GM19238 (cell line): ENCODE results near the gene GSN.

ENCODE experiments used
- DNase-seq: peaks from one replicate; pipeline ENCODE4 v3.0.0; 2011; ENCODE audit warnings: low spot score; ENCODE audit not compliant: insufficient read length

The GSN gene

DNA sequence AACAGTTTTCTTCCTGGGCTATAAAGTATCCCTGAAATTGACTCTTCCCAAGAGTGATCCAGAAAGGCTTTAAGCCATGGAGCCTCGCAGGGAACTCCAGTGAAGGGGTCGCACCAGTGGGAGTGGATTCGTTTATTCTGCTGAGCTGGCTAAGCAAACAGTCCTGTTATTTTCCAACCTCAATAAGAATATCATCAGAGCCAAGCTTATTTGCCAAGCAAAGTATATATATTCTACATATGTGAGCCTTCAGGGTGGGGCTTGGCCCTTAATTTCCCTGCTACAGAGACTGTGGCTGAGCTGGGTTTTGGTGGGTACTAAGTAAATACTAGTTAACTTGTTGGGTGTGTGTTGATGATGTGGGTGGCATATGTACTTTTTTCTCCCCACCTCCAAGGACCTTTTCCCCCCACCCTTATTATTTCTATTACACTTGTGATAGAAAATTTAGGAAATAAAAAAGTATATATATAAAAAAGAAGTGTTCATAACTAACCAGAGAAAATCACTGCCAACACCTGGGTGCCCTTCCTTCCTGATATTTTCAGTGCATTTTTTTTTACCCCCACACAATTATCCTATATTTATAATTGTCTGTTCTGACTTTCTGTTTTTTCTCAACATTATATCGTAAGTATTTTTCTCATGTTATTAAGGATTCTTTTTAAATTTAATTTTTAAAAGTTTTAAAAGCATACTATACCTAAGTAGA lies 5.3 kb downstream of the GSN start:
- no peak for DNase-seq

- DNase-seq: no peak
These were observed 6.9 kb downstream of the GSN start for GRCh38 chr9:121274851-121275250.

- DNase-seq: no peak
These were observed 8.1 kb downstream of the GSN start for GRCh38 chr9:121275781-121276658.

GRCh38 chr9:121277026-121277425 lies 9.1 kb downstream of the GSN start:
- no peak for DNase-seq

- no peak for DNase-seq
These were observed 9.7 kb downstream of the GSN start for GRCh38 chr9:121277518-121278295.

DNA sequence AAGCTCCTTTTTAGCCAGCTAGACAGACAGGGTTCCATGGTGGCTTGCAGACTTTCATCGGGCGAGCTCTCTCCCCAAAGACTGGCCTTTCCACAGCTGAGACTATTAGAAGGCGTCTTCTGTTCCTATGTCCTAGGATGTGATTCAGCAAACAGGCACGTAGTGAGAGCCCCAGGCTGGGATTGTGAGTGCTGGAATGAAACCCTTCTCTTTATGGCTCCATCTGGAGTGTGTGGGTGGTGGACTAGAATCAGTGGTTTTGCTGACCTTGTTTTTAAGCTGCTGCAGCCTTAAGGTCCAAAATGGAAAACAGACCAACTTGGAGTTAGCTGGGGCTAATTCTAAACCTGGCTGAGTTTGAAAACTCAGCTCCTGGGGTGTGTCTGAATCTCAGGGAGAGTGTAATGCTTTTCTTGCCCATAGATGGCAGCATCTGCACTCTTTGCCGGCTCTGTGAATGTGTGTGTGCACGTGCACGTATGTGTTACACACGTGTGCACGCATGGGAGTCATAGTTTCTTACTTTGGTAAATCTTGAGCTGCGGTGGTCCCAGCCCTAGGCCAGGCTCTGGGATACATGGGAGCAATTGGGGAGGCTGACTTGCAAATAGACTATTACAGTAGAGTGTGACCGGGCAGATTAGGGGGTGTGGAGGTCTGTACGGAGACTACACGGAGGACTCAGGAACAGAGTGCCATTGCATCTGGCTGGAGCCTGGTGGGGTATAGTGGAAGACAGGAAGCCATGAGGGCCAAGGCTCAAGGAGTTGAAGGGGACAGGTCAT lies 10.7 kb downstream of the GSN start:
- DNase-seq: no peak

DNA sequence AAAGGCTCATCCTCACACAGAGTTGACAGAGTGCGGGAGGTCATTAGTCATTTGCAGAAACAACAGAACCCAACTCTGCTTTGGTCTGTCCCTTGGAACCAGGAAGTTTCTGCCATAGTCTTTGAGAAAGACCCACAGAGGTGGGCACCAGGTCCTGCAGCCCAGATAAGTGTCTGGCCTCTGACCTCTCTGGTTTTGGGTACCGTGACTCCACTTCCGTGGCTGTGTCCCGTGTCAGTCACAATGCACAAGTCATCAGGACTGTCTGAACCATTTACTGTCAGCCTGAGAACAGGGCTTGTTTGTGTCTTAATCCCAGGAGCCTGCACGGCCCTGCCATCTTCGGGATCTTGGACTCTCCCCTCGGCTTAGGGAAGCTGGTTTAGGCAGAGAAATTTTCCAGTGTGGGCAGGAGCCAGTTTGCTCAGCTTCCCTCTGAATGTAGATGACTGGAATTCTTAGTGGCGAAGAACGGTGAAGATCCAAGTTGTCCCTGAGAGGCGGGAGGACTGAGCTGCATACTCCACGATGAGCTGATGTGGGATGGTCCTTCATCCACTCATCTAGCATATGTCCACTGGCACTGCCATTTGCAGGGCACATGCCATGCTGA lies 11.9 kb downstream of the GSN start:
- DNase-seq: no peak

GRCh38 chr9:121280715-121281613 lies 13.0 kb downstream of the GSN start:
- DNase-seq: no peak

DNA sequence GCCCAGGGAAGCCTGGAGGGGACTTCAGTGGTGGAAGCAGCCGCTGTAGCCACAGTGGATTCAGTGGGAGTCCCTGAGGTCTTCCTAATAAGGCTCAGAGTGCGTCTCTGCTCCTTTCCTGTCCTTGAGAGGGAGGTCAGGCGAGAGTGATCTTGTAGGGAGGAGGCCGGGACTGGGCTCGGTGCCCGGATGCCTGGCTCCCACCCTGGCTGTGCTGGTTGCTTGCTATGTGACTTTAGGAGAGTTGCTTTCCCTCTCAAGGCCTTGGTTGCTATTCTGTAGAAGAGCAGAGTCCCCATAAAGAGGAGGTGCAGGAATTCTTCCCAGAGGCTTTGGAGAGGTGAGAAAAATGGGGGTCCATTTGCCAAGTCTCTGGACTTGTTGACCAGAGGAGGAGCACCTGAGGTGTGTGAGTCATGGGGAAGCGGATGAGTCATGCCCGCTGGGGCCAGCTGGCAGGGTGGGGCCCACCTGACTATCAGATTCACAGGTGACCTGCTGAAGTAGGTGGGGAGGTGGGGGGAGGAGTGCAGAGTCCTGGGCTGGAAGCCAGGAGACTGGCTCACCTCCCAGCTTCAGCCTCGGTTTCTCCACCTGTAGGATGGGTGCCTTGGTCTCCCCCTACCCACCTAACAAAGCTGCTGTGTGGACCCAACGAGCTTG lies 13.8 kb downstream of the GSN start:
- no peak for DNase-seq

GRCh38 chr9:121282277-121283079 lies 14.5 kb downstream of the GSN start:
- DNase-seq: no peak

DNA sequence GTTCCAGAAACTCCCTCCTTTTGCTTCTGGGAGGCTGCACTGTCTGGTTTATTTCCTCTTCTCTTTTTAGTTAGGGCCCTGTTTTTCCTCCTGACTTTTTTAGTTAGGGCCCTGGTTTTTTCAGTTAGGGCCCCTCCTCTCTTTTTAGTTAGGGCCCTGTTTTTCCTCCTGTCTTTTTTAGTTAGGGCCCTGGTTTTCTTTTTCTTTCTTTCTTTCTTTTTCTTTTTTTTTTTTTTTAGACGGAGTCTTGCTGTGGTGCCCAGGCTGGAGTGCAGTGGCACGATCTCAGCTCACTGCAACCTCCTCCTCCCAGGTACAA lies 15.1 kb downstream of the GSN start:
- no peak for DNase-seq

GRCh38 chr9:121283856-121284732 lies 16.1 kb downstream of the GSN start:
- DNase-seq: no peak

DNA sequence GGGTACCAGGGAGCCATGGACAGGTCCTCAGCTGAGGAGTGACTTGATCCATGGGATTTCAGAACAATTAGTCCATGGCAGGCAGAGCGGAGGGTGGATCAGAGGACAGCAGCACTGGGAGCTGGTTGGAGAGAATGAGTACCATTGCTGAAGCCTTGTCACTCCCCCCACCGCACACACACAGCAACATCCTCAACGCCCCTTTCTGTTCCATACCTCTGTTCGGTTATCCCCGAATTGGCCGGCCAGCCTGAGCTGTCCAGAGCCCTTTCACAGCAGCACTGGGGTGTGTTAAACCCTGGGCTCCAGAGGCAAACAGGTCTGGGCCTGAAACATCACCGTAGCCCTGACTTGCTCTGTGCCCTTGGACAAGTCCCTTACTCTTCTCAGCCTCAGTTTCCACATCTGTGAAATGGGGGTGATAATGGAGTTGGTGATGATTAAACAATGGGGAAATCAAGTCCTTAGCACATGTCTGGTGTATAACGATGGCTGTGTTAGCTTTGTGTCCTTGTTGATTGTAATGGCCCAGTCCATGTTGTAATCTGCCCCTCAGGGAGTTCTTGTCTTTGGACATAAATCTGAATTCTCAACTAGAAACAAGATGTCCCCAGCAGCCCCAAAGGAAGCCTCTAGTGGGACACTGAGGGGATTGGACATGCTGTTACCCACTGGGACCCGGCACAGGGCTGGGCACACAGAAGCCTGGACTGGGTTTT lies 16.9 kb downstream of the GSN start:
- no peak for DNase-seq

- DNase-seq: no peak
These were observed 18.1 kb downstream of the GSN start for GRCh38 chr9:121285835-121286687.

DNA sequence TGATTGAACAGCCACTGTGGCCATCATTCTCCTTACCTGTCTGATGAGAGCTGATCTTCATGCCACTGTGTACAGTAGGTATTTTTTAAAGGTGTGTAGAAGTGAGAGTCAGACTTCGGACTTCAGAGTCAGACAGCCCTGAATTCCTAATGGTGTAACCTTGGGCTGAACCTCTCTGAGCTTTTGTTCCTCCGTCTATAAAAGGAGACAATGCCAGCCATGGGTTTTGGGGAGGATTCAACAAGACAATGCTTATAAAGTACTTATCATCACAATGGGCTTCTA lies 18.7 kb downstream of the GSN start:
- no peak for DNase-seq
